Activated T-helper 1 cell treated with anti-CD3 and anti-CD28 coated beads, Interleukin-12 subunit alpha, Interleukin-12 subunit beta, Interleukin-2, Interleukin-4 antibody, amounts not matched to agents 30 ng/mL and 10 ng/mL and 1 ng/mL, durations not matched to agents 14 hours and 24 hours and 36 hours (primary cell): ENCODE results near the gene COG2. TPM values are rescaled to one million over a fixed set of nuclear protein-coding genes. Genes with fewer than 3 reads are reported as not detected.

Source experiments
- DNase-seq: peaks from one replicate; pipeline ENCODE4 v3.0.0; 2021; ENCODE audit warnings: low spot score
- H3K27ac Mint-ChIP-seq: one replicate; pipeline ENCODE4 v1.8.0; 2021; ENCODE audit warnings: mild to moderate bottlenecking, mixed read lengths
- H3K27me3 Mint-ChIP-seq: one replicate; pipeline ENCODE4 v1.8.0; 2022; ENCODE audit warnings: mild to moderate bottlenecking, moderate library complexity, mixed read lengths; ENCODE audit not compliant: insufficient read depth
- H3K36me3 Mint-ChIP-seq: one replicate; pipeline ENCODE4 v1.8.0; 2021; ENCODE audit warnings: low read depth, mixed read lengths
- H3K4me1 Mint-ChIP-seq: one replicate; pipeline ENCODE4 v1.8.0; 2021; ENCODE audit warnings: low read depth, mixed read lengths
- H3K4me3 Mint-ChIP-seq: one replicate; pipeline ENCODE4 v1.8.0; 2021; ENCODE audit warnings: mild to moderate bottlenecking, moderate library complexity, mixed read lengths
- H3K9me3 Mint-ChIP-seq: one replicate; pipeline ENCODE4 v1.8.0; 2021; ENCODE audit warnings: mixed read lengths
- intact Hi-C: fragments of 100-400 bp; cut with micrococcal nuclease; formaldehyde crosslinking; loops from one replicate; pipeline ENCODE4 v1.15.1; 2024
- total RNA-seq: library from RNA; stranded (reverse); gene quantifications from 2 replicates; pipeline ENCODE4 v1.2.3, GENCODE V29; 2022

The COG2 gene
- total RNA-seq, 1 donor from 2014 or later, result 46.4 TPM

- intact Hi-C loops, result no loop called here
- Mint-ChIP-seq H3K9me3 (no peaks in the 10 kb centered on the region), H3K4me1 (no peaks in the 10 kb centered on the region)
These were observed 30.4 kb upstream of the COG2 start for GRCh38 chr1:230611878-230612235.

GRCh38 chr1:230612651-230613050, 29.6 kb upstream of the COG2 start:
- Mint-ChIP-seq H3K4me1 (no peaks in the 10 kb centered on the region), H3K27me3 (peaks cover 9% of the 10 kb centered on the region), H3K36me3 (no peaks in the 10 kb centered on the region), H3K9me3 (no peaks in the 10 kb centered on the region), H3K27ac (no peak overlapping the region), H3K4me3 (no peak overlapping the region)
- intact Hi-C loops, result no loop called here
- DNase-seq, result no peak

More at GRCh38 chr1:230611878-230612235, 30.4 kb upstream of the COG2 start:
- Mint-ChIP-seq H3K27ac (no peak overlapping the region), H3K36me3 (no peaks in the 10 kb centered on the region), H3K27me3 (peaks cover 9% of the 10 kb centered on the region), H3K4me3 (no peak overlapping the region)
- DNase-seq, result no peak

GRCh38 chr1:230614121-230614520, 28.2 kb upstream of the COG2 start:
- no peak overlapping the region for H3K27ac Mint-ChIP-seq
- H3K4me1 Mint-ChIP-seq, result no peaks in the 10 kb centered on the region
- intact Hi-C loops, result no loop called here
- no peaks in the 10 kb centered on the region for H3K36me3 Mint-ChIP-seq
- no peaks in the 10 kb centered on the region for H3K9me3 Mint-ChIP-seq
- H3K27me3 Mint-ChIP-seq, result peaks cover 9% of the 10 kb centered on the region
- no peak for DNase-seq
- H3K4me3 Mint-ChIP-seq, result no peak overlapping the region

GRCh38 chr1:230618537-230618936, 23.7 kb upstream of the COG2 start:
- H3K27ac Mint-ChIP-seq, result no peak overlapping the region
- no peak for DNase-seq
- H3K4me3 Mint-ChIP-seq, result no peak overlapping the region
- intact Hi-C loops, result no loop called here
- no peaks in the 10 kb centered on the region for H3K36me3 Mint-ChIP-seq
- H3K9me3 Mint-ChIP-seq, result no peaks in the 10 kb centered on the region
- H3K4me1 Mint-ChIP-seq, result no peaks in the 10 kb centered on the region
- peaks cover 2% of the 10 kb centered on the region for H3K27me3 Mint-ChIP-seq

- H3K9me3 Mint-ChIP-seq, result no peaks in the 10 kb centered on the region
- H3K36me3 Mint-ChIP-seq, result no peaks in the 10 kb centered on the region
- H3K4me3 Mint-ChIP-seq, result no peak overlapping the region
- no peaks in the 10 kb centered on the region for H3K4me1 Mint-ChIP-seq
- no peak for DNase-seq
- intact Hi-C loops, result no loop called here
- no peak overlapping the region for H3K27ac Mint-ChIP-seq
- peaks cover 2% of the 10 kb centered on the region for H3K27me3 Mint-ChIP-seq
These were observed 21.5 kb upstream of the COG2 start for GRCh38 chr1:230620649-230621323.

- H3K9me3 Mint-ChIP-seq, result no peaks in the 10 kb centered on the region
- H3K4me3 Mint-ChIP-seq, result no peak overlapping the region
- H3K36me3 Mint-ChIP-seq, result no peaks in the 10 kb centered on the region
- intact Hi-C loops, result no loop called here
- no peak overlapping the region for H3K27ac Mint-ChIP-seq
- H3K27me3 Mint-ChIP-seq, result peaks cover 2% of the 10 kb centered on the region
- no peak for DNase-seq
- H3K4me1 Mint-ChIP-seq, result no peaks in the 10 kb centered on the region
These were observed 20.8 kb upstream of the COG2 start for GRCh38 chr1:230621324-230622030.

- H3K4me1 Mint-ChIP-seq, result no peaks in the 10 kb centered on the region
- no peaks in the 10 kb centered on the region for H3K9me3 Mint-ChIP-seq
These were observed 20.1 kb upstream of the COG2 start for GRCh38 chr1:230622151-230622550.

GRCh38 chr1:230624097-230624713, 18.1 kb upstream of the COG2 start:
- no peak for DNase-seq
- Mint-ChIP-seq H3K27ac (no peak overlapping the region), H3K27me3 (peaks cover 2% of the 10 kb centered on the region), H3K36me3 (no peaks in the 10 kb centered on the region), H3K9me3 (no peaks in the 10 kb centered on the region), H3K4me1 (no peaks in the 10 kb centered on the region), H3K4me3 (no peak overlapping the region)
- intact Hi-C loops, result no loop called here

More at GRCh38 chr1:230622151-230622550, 20.1 kb upstream of the COG2 start:
- Mint-ChIP-seq H3K36me3 (no peaks in the 10 kb centered on the region), H3K27me3 (peaks cover 2% of the 10 kb centered on the region), H3K4me3 (no peak overlapping the region), H3K27ac (no peak overlapping the region)
- intact Hi-C loops, result no loop called here
- no peak for DNase-seq

GRCh38 chr1:230626232-230626631, 16.0 kb upstream of the COG2 start:
- Mint-ChIP-seq H3K36me3 (no peaks in the 10 kb centered on the region), H3K27me3 (peaks cover 2% of the 10 kb centered on the region), H3K9me3 (no peaks in the 10 kb centered on the region), H3K4me3 (no peak overlapping the region), H3K27ac (no peak overlapping the region), H3K4me1 (no peaks in the 10 kb centered on the region)
- DNase-seq, result no peak
- intact Hi-C loops, result no loop called here

- no peaks in the 10 kb centered on the region for H3K36me3 Mint-ChIP-seq
- no peaks in the 10 kb centered on the region for H3K9me3 Mint-ChIP-seq
- H3K27ac Mint-ChIP-seq, result no peak overlapping the region
- no peak overlapping the region for H3K4me3 Mint-ChIP-seq
- H3K27me3 Mint-ChIP-seq, result no peaks in the 10 kb centered on the region
- DNase-seq, result no peak
- intact Hi-C loops, result no loop called here
- H3K4me1 Mint-ChIP-seq, result no peaks in the 10 kb centered on the region
These were observed 14.5 kb upstream of the COG2 start for GRCh38 chr1:230627767-230628166.

GRCh38 chr1:230629511-230629910, 12.8 kb upstream of the COG2 start:
- intact Hi-C loops, result no loop called here
- Mint-ChIP-seq H3K36me3 (no peaks in the 10 kb centered on the region), H3K27ac (no peak overlapping the region), H3K4me3 (no peak overlapping the region), H3K9me3 (no peaks in the 10 kb centered on the region), H3K4me1 (no peaks in the 10 kb centered on the region), H3K27me3 (no peaks in the 10 kb centered on the region)
- DNase-seq, result no peak

GRCh38 chr1:230631477-230631876, 10.8 kb upstream of the COG2 start:
- Mint-ChIP-seq H3K4me1 (no peaks in the 10 kb centered on the region), H3K27me3 (peaks cover 1% of the 10 kb centered on the region), H3K27ac (no peak overlapping the region), H3K36me3 (no peaks in the 10 kb centered on the region), H3K4me3 (no peak overlapping the region), H3K9me3 (no peaks in the 10 kb centered on the region)
- intact Hi-C loops, result no loop called here
- no peak for DNase-seq

- H3K9me3 Mint-ChIP-seq, result no peaks in the 10 kb centered on the region
- H3K27me3 Mint-ChIP-seq, result peaks cover 5% of the 10 kb centered on the region
- no peaks in the 10 kb centered on the region for H3K36me3 Mint-ChIP-seq
- H3K4me1 Mint-ChIP-seq, result no peaks in the 10 kb centered on the region
- DNase-seq, result no peak
- H3K4me3 Mint-ChIP-seq, result no peak overlapping the region
- no peak overlapping the region for H3K27ac Mint-ChIP-seq
- intact Hi-C loops, result no loop called here
These were observed 9.9 kb upstream of the COG2 start for GRCh38 chr1:230632273-230632873.
